Fibroblast of villous mesenchyme (primary cell): ENCODE results near the gene ZNF136. TPM values are rescaled to one million over a fixed set of nuclear protein-coding genes. Genes with fewer than 3 reads are reported as not detected.

Experiments
- DNase-seq: peaks from one replicate; pipeline ENCODE4 v3.0.0-alpha.2; 2010; ENCODE audit warnings: low read depth
- H3K4me3 ChIP-seq: 2 replicates; pipeline ENCODE4 v1.5.1; 2011; ENCODE audit warnings: low read depth, mild to moderate bottlenecking, low read length
- total RNA-seq: library from RNA; depleted of rRNA; stranded (reverse); fragments of >200 nt; gene quantifications from 2 replicates; pipeline ENCODE4 v1.2.3, GENCODE V29; 2012
- TF ChIP-seq, protein P1 (sequence below): IDR thresholded peaks from 2 replicates; pipeline ENCODE4 v1.5.1; 2012; ENCODE audit warnings: low read depth, mild to moderate bottlenecking, low read length; ENCODE audit not compliant: insufficient read depth

The ZNF136 gene
- 5.2 and 8.2 TPM in 2 replicates for total RNA-seq

DNA sequence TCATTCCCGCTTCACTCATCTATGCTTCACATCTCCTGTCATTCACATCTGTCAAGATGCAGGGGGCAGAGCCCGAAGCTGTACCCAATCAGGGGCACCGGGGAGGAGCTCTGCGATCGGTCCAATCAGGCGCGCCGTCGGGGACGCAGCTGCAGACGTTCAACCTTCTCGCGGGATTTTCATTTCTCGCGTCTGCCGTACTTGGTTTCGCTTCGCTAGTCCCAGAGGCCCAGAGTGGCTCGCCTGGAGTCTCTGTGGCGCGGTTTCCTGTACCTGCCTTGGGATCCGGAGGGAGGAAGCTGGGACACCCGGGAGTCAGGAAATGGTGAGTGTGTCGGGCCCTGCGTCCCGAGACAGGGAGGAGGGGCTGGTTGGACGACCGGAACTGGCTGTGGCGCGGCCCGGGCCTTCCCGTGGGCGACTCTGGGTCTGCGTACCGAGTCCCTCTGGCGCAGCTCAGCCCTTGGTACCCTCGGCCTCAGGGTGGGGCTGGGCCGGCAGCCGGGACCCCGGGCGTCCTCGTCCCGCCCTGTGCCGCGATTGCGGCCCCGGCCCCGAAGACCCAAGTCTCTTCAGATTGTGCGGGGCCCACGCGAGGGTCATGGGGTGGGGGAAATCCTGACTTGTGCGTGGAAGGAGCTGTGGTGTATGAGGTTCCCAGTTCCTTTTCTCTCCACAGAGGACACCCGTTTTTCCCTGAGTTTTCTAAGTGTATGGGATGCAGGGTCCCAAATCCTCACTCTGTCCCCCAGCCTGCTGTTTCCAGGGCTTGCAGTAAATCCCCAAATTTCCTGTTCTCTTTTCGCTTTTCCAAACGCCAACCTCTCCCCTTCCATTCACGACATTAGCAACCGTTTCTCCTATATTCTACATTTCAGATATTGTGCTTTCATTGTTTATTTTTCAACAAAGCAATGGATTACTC, at the start of gene ZNF136:
TSS of gene ZNF136 (plus strand) at position 215 of the 925 bp plus-strand sequence. CDS start at position 323, 108 bp downstream.
- TF ChIP-seq, protein P1, sequence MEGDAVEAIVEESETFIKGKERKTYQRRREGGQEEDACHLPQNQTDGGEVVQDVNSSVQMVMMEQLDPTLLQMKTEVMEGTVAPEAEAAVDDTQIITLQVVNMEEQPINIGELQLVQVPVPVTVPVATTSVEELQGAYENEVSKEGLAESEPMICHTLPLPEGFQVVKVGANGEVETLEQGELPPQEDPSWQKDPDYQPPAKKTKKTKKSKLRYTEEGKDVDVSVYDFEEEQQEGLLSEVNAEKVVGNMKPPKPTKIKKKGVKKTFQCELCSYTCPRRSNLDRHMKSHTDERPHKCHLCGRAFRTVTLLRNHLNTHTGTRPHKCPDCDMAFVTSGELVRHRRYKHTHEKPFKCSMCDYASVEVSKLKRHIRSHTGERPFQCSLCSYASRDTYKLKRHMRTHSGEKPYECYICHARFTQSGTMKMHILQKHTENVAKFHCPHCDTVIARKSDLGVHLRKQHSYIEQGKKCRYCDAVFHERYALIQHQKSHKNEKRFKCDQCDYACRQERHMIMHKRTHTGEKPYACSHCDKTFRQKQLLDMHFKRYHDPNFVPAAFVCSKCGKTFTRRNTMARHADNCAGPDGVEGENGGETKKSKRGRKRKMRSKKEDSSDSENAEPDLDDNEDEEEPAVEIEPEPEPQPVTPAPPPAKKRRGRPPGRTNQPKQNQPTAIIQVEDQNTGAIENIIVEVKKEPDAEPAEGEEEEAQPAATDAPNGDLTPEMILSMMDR = no peak
- peak; percentile 96 for DNase-seq
- H3K4me3 ChIP-seq = peak within 1 kb of the TSS; percentile 92

DNA sequence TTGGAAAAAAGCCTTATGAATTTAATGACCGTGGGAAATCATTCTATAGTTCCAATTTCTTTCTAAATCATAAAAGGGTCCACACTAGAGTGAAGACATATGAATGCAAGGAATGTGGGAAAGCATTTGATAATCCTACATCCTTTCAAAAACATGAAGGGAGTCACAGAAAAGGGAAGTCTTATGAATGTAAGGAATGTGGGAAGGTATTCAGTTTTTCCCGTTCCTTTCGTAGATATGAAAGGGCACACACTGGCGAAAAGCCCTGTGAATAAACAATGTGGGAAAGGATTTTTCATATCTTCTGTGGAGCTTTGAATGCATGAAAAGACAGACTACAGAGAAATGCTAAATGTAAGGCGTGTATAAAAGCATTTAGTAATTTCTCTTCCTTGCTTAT, 49.8 kb upstream of the ZNF136 start:
- no peak for DNase-seq
- TF ChIP-seq, protein P1 = no peak

DNA sequence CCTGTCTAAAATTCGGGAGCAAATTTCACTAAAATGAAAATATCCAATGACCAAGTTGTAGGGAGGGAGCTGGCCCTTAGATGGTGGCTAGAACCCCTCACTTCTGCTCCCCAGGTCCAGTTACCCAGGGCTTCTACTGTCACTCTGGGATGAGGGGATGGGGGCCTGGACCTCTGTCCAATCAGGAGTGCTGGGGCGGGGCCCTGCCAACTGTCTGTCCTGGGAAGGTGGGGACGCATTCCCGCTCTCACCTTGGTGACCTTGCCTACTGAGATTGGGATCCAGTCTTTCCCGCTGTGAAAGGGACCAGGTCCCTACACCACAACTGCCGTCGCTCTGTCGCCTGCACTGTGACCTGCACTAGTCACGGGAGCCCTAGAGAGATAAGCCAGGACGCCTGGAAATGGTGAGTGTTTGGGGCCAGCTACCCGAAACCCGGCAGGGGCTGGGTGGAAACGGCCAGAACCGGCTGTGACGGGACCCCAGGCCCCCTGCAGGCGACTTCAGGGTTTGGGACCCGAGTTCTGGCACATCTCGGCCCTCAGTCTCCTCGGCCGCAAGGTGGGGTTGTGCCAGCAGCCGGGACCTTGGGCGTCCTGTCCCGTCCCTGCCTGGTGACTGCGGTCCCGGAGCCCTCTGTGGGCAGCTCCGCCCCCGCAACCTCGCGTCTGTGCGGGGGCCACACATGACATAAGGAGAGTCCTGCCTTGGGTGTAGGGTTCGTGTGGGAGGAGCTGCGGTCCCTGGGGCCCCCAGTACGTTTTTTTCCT, 45.5 kb upstream of the ZNF136 start:
- H3K4me3 ChIP-seq = no peak overlapping the region
- TF ChIP-seq, protein P1 = no peak
- no peak for DNase-seq

More for the DNA sequence above, 49.8 kb upstream of the ZNF136 start:
- no peak overlapping the region for H3K4me3 ChIP-seq

- DNase-seq = no peak
- no peak overlapping the region for H3K4me3 ChIP-seq
- TF ChIP-seq, protein P1 = peak; percentile 45
Observed at GRCh38 chr19:12126707-12127106, 36.2 kb upstream of the ZNF136 start.

GRCh38 chr19:12133069-12133468, 29.8 kb upstream of the ZNF136 start:
- TF ChIP-seq, protein P1 = no peak
- no peak for DNase-seq

GRCh38 chr19:12137221-12137940, 25.5 kb upstream of the ZNF136 start:
- no peak for DNase-seq
- H3K4me3 ChIP-seq = no peak overlapping the region
- TF ChIP-seq, protein P1 = peak; percentile 10

More at GRCh38 chr19:12133069-12133468, 29.8 kb upstream of the ZNF136 start:
- H3K4me3 ChIP-seq = no peak overlapping the region
